GM21528 (cell line): ENCODE results near the gene NUDT9.
"Not testable (repeated sequence)": the region's sequence is repeated elsewhere in the genome, so short reads cannot be mapped to it uniquely, and the experiment has no call there.

Experiments
- ATAC-seq: cut with Tn5 transposase; IDR thresholded peaks from one replicate; pipeline ENCODE4 v1.9.1; 2021; ENCODE audit warnings: mild to moderate bottlenecking, moderate library complexity; ENCODE audit not compliant: unreplicated experiment, low FRiP score

Gene NUDT9, protein sequence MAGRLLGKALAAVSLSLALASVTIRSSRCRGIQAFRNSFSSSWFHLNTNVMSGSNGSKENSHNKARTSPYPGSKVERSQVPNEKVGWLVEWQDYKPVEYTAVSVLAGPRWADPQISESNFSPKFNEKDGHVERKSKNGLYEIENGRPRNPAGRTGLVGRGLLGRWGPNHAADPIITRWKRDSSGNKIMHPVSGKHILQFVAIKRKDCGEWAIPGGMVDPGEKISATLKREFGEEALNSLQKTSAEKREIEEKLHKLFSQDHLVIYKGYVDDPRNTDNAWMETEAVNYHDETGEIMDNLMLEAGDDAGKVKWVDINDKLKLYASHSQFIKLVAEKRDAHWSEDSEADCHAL

DNA sequence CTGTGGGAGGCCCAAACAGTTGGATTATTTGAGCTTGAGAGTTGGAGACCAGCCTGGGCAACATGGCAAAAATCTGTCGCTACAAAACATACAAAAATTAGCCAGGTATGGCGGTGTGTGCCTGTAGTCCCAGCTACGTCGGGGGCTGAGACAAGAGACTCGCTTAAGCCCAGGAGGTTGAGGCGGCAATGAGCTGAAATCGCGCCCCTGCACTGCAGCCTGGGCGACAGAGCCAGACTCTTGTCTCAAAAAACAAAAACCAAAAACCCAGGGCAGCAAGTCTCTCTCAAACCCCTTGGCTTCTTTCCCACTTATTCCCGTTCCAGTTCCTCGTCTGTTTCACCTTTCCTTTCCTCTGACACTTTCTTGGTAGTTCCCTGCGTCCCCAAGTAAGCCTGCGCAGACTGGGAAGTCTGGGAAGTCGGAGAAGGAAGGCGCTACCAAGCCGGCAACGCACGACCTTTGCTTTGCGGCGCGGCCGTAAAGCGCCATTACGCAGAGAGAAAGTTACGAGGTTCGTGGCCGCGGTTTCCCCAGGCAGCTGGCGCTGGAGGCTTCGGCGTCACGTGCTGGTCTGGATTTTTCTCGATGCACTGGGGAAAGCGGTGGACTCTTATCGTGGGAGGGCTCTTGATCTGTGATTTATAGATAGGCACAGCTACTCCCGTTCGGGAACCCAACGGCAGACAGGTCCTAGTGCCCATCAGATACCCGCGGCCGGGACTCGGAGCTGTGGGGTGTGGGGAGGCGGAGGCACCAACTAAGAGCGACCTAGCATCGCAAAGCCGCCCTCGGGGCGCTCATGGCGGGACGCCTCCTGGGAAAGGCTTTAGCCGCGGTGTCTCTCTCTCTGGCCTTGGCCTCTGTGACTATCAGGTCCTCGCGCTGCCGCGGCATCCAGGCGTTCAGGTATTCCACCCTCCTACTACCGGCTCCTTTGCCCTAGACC lies at the start of gene NUDT9:
Gene NUDT9 (plus strand): TSS at position 470 of the 949 bp plus-strand sequence. CDS start 333 bp downstream, at position 803.
- peak; percentile 87 for ATAC-seq

DNA sequence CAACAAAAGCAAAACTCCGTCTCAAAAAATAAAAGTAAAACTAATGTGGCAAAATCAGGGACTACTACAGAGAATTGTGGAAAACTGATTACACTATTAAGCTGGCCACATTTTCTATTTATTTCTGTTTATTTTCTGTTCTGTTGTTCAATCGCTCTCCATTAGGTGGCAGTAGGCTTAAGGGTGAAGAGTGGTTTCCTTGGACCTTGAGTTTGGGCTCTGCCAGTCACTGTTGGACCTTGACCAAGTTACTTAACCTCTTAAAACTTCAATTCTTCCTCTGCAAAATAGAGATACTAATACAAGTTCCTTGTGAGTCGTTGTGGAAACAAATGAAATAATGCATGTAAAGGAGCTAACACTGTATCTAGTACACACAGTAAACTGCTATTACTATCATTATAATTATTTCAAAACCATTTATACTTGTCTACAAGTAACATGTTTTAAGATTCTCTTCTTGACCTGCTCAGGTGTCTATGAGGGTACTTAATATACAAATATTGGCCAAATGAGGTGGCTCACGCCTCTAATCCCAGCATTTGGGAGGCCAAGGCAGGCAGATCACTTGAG lies 46.6 kb upstream of the NUDT9 start:
- ATAC-seq = no peak

DNA sequence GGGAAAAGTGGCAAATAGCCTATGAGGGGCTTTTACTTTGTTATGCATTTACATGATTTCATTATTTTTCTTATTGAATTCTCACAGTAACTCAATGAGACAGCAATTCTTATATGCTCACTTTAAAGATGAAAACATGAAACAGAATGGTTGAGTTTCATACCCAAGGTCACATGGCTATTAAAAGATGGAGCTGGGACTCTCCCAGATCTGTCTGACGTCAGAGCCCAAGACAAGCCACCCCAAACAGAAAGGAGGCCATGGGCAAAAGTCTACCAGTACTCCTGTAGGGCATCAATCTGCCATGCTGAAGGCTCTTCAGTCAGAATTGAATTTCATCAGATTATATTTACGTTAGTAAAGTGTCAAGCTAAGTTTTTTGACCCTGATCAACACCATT lies 44.6 kb upstream of the NUDT9 start:
- ATAC-seq = no peak

DNA sequence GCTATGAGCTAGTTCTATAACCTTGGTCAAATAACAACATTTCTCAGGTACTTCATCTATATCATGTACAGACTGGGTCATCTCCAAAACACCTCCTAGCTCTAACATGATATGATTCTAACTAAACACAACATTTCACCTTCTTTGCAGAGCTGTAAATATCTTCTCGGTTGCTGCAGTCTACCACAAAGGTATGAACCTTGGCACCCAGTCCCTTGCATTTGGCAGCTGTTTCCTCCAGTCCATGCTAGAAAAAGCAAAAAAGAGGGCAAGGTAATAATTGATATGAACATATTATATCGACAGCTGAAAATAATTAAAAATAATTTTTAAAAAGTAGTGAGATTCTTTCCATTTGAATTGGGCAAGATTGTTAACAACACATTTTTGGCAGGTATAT lies 40.3 kb upstream of the NUDT9 start:
- no peak for ATAC-seq

DNA sequence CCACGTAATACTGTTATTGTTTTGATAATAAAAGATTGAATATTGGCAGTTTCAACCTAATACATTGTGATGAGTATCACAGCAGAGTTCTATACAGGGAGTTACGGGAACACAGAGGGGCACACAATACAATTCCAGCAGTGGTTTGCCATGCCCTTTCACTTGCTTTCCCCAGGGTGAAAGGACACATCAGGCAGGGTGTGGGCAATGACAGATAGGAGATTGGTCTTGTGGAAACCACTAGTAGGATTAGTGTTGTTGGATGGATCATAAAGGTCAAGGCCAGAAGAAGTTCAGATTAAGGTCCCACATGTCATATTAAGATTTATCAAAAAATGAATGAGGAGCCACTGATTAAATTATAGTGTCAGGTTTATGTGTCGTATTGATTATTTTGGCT lies 39.4 kb upstream of the NUDT9 start:
- ATAC-seq = no peak

DNA sequence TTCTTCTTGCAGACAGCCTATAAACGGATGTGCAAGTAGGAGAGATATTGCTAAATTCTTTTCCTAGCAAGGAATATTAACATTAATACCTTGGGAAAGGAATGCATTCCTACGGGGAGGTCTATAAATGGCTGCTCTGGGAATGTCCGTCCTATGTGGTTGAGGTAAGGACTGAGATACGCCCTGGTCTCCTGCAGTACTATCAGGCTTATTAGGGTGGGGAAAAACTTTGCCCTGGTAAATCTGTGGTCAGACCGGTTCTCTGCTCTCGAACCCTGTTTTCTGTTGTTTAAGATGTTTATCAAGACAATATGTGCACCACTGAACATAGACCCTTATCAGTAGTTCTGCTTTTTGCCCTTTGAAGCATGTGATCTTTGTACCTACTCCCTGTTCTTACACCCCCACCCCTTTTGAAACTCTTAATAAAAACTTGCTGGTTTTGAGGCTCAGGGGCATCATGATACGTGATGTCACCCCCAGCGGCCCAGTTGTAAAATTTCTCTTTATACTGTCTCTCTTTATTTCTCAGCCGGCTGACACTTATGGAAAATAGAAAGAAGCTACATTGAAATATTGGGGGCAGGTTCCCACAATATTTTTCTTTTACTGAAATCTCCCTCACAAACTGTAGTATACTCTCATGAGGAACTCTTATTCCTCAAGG lies 37.8 kb upstream of the NUDT9 start:
- ATAC-seq = not testable (repeated sequence)

DNA sequence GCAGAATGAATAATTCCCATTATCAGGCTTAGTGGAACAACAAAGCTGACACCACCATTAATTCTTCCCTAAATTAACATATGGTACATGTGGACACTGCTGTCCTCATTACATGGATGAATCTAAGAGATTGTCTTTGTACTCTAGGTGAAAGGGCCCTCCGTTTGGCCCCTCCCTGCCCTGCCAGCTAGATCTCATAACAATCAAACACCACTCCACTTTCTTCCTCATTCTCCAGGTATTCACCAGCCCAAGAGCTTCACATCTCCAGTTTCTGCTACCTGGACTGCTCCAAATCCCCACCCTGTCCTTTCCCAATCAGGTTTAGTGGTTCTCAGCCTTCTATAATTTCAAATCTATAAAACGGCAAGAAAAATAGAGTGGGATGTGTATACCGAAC lies 35.1 kb upstream of the NUDT9 start:
- no peak for ATAC-seq

DNA sequence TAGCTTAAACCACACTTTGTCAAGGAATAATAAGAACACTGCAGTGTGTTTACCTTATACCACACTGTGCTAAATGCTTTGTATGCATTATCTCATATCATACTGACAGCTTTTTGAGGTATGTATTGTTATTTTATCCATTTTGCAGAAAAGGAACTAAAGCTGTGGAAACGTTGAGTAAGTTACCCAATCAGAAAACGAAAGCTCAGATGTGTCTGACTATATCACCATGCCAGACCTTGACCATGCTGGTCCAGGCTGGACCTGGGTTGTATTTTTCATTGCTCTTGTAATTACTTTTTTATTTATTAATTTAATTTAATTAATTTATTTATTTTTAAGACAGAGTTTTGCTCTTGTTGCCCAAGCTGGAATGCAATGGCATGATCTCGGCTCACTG lies 33.5 kb upstream of the NUDT9 start:
- ATAC-seq = no peak

DNA sequence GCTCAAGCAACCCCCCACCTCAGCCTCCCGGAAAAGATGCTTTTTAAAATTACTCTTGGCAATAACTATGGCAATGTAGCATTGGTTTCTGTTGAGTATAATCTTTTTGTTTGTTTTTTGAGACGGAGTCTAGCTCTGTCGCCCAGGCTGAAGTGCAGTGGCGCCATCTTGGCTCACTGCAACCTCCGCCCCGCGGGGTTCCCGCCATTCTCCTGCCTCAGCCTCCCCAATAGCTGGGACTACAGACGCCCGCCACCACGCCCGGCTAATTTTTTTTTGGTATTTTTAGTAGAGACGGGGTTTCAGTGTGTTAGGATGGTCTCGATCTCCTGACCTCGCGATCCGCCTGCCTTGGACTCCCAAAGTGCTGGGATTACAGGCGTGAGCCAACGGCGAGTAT lies 32.3 kb upstream of the NUDT9 start:
- not testable (repeated sequence) for ATAC-seq

DNA sequence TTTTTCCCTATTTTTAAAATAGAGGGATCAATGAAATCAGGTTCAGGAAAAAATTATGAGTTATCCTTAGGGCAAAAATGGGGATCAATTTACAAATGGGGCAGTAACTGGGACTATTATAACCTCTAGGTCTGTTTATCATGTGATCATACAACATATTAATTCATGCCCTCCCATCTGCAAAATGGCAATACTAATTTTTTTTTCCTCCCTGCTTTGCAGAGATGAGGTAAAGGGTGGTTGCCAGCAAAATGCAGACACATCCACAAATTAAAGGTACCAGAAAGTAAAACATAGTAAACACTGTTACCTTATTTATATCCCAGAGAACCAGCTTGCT lies 31.9 kb upstream of the NUDT9 start:
- ATAC-seq = peak; percentile 3

DNA sequence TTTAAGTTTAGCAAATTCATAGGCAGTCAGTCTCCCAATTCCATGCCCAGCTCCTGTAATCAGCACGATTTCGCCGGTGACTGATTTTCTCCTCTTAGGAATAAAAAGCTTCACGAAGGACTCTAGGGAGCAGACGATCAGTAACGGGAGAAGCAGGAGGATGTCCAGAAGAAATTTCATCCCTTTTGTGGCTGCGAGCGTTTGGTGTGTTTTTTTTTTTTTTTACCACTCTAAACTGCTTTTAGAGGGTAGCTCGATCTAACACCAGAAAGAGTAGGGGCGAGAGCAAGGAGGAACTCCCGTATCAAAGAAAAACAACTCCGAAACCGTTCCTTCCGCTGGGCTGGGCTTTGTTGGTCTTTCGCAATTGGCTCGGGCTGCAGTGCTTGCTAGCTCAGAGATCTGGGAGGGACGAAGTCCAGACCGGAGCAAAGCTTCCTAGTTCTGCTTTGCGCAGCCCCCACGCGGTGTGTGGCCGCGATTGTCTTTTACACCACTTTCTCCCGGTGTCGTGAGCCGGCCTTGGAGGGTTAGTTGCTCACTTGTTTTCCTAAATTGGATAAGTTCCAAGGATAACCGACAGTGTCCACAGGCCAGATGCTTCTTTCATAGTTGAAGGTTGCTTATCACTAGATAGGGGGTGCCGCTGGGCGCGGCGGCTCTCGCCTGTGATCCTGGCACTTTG lies 31.3 kb upstream of the NUDT9 start, which contains the start of gene HSD17B11:
Gene HSD17B11 (minus strand): TSS at position 298 of the 685 bp plus-strand sequence. CDS start 118 bp downstream, at position 180.
- peak; percentile 99 for ATAC-seq

DNA sequence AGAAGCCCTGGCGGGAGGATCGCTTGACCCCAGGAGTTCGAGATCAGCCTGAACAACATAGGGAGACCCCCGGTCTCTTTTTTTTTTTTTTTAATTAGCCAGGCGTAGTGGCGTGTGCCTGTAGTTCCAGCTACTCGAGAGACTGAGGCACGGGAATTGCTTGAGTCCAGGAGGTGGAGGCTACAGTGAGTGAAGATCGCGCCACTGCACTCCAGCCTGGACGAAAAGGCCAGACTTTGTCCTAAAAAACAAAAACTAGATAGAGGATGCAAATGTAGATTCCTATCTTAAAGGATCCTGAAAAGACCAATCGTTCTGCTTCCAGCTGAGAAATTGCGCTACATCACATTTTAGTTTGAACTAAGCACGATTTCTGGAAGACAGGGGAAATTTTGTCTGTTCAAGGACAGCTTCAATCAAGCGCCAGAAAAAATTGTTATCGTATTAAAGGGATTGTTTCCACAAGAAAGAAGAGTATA lies 30.8 kb upstream of the NUDT9 start:
- peak; percentile 21 for ATAC-seq

DNA sequence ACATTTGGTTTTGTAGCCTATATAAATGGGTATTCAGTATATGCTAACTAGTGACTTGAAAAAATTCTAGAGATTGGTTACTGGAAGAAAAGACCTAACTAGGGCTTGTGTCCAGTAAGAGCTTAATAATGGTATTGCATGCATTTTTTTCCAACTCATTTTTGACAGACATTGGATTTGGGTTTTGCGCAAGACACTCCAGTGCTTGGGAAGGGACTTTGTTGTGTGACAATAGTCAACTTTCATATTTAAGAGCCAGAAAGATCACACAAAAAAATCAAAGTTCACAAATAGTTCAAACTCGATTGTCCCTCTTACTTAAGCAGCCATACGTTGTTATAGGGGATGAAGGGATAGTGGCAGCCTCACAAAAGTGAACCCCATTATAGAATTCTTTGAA lies 30.2 kb upstream of the NUDT9 start:
- no peak for ATAC-seq

DNA sequence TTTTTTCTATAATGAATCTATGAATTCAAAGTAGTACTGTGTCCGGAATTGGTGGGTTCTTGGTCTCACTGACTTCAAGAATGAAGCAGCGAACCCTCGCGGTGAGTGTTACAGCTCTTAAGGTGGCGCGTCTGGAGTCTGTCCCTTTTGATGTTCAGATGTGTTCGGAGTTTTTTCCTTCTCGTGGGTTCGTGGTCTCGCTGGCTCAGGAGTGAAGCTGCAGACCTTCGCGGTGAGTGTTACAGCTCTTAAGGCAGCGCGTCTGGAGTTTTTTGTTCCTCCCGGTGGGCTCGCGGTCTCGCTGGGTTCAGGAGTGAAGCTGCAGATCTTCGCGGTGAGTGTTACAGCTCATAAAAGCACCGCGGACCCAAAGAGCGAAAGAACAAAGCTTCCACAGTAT lies 27.3 kb upstream of the NUDT9 start:
- ATAC-seq = not testable (repeated sequence)

DNA sequence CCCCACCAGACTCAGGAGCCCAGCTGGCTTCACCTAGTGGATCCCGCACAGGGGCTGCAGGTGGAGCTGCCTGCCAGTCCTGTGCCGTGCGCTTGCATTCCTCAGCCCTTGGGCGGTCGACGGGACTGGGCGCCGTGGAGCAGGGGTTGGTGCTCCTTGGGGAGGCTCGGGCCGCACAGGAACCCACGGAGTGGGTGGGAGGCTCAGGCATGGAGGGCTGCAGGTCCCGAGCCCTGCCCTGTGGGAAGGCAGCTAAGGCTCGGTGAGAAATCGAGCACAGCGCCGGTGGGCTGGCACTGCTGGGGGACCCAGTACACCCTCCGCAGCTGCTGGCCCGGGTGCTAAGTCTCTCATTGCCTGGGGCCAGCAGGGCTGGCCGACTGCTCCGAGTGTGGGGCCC lies 26.5 kb upstream of the NUDT9 start:
- ATAC-seq = not testable (repeated sequence)

DNA sequence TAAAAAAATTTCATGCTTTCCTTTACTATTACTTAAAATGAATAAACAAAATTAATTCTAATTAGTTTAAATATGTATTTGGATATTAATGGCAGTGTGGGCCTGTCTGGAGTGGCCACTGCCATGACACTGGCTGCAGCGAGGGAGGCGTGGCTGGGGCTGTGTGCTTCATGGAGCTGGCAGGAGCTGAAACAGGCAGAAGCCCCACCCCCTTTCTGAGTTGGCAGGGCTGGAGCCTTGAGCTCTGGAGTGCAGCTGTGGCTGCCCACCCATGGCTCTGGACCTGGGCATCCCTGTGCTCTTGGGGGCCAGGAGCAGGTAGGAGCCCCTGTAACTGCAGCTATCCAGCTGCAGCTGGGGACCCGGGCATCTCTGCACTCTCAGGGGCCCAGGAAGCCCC lies 23.2 kb upstream of the NUDT9 start:
- no peak for ATAC-seq

DNA sequence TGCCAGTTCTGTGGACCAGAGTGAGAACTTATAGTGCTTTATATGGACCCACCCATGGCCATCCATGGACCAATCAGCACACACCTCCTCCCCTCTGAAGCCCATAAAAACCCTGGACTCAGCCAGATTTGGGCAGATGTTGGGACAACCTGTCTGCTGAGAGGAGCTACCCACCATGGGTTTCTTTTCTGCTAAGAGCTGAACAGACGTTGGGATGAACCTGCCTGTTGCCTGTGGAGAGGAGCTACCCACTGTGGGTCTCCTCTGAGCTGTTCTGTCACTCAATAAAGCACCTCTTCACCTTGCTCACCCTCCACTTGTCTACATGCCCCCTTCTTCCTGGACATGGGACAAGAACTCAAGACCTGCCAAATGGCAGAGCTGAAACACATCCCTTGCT lies 22.4 kb upstream of the NUDT9 start:
- no peak for ATAC-seq

DNA sequence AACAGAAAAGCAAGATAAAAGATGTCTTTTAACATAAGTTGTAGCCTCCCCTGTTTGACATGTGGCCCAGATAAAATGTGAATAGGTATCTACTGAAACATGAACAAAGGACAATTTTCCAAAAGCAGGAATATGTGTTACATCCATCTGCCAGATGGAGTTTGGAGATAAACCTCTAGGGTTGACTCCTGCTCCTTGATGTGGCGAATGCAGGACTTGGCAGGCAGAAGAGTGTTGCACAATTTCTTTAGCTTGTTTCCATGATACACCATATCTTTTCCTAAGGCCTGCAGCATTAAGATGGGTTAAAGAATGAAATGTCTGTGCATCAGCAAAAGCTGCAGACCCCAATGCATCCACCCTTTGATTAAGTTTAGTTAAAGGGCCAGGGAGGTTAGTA lies 18.6 kb upstream of the NUDT9 start:
- not testable (repeated sequence) for ATAC-seq

DNA sequence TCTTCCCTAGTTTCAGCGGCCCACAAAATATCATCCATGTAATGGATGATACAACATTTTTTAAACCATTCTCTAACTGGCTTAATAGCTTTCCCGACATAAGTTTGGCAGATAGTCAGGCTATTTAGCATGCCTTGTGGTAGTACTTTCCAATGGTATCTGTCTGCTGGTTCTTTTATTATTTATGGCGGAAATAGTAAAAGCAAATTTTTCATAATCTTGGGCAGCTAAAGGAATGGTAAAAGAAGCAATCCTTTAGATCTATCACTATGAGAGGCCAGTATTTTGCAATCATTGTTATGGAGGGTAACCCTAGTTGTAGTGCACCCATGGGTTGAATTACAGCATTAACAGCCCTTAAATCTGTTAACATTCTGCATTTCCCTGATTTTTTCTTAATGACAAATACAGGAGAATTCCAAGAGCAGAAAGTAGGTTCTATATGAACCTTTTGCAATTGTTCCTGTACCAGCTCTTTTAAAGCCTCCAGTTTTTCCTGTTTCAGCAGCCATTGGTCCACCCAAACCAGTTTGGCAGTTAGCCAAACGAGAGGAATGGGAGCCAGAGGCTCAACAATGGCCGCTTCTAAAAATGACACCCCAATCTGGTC lies 17.1 kb upstream of the NUDT9 start:
- ATAC-seq = no peak

DNA sequence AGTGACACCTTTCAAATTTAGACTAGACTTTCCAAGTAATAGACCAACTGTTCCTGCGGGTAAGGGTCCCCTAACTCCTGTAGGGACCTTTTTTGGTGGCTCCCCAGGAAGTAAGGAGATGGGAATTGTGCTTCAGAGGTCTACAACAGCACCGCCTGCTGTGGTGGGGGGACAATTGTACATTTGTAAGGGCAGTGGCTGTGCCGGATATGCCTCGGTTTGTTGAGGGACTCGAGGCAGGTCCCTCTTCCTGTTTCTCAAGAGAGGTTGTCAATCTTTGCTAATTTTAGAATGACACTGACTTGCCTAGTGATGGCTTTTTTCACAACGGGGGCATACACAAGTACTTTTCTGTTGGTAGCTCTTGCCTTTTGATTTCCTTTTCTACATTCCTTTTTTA lies 15.9 kb upstream of the NUDT9 start:
- no peak for ATAC-seq
